ENCODE results near the gene OLFM3.

The OLFM3 gene

DNA sequence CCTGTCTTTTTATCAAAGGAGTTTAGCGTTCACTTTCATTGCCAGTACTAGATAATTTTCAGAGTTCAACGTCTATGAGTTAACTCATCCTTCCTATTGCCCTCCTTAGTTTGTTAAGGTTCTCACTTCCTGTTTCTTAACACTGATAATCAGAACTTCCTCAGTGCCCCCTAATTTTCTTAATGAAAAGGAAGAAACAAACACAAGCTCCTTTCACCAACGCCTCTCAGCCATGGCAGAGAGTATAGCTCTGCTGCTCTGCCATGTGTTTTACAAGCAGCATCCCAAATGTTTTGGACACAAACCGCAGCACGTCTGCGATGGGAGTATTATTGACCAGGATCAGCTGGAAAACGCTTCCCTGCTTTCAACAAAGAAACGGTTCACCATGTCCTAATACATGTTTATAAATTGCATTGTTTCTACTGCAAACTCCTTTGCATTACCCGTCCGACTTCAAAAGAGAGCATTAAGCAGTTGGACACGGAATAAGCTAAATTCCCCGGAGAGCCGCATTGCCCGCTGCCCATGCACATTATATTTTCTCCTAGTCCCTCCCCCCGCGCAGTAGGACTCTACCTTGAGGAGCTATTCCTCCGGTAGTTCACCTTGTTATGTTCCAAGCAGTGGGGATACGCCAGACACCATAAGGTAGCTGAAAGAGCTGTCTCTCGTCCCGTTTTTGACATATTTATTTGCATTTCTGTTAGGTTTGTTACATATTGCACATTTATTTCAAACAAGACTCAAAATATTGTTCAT, 561 bp downstream of the OLFM3 start:
- DNase-seq (ENCODE audit: low read depth), result no peak
- TF ChIP-seq, protein P1, sequence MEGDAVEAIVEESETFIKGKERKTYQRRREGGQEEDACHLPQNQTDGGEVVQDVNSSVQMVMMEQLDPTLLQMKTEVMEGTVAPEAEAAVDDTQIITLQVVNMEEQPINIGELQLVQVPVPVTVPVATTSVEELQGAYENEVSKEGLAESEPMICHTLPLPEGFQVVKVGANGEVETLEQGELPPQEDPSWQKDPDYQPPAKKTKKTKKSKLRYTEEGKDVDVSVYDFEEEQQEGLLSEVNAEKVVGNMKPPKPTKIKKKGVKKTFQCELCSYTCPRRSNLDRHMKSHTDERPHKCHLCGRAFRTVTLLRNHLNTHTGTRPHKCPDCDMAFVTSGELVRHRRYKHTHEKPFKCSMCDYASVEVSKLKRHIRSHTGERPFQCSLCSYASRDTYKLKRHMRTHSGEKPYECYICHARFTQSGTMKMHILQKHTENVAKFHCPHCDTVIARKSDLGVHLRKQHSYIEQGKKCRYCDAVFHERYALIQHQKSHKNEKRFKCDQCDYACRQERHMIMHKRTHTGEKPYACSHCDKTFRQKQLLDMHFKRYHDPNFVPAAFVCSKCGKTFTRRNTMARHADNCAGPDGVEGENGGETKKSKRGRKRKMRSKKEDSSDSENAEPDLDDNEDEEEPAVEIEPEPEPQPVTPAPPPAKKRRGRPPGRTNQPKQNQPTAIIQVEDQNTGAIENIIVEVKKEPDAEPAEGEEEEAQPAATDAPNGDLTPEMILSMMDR (IDR thresholded peaks at IDR 0.05; ENCODE audit: low read depth, low read length), result no peak
- TF ChIP-seq POLR2A (IDR thresholded peaks at IDR 0.05; ENCODE audit: extremely low read depth, insufficient read length), result no peak
- no peak for TF ChIP-seq MYC (IDR thresholded peaks at IDR 0.05; ENCODE audit: low read depth, low read length)
- TF ChIP-seq, protein P2, sequence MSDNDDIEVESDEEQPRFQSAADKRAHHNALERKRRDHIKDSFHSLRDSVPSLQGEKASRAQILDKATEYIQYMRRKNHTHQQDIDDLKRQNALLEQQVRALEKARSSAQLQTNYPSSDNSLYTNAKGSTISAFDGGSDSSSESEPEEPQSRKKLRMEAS (IDR thresholded peaks at IDR 0.05; ENCODE audit: low read depth, low read length), result no peak

DNA sequence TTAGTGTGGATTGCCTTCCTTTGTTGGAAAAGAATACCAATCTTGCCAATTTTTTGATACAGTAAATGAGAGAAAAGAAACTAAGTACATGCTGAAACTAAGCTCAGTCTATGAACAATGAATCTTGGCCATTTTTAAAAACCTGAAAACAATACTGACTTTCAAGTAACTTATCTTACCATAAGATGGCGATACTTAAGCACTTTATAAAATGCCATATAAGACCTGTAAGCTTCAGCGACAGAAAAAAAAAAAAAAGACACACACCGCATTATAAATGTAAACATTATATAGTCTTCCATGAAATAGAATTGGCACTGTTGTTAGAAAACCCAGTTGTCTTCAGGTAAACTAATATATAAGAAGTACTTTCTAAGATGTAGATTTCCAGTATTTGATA, 3.0 kb downstream of the OLFM3 start:
- H3K4me3 ChIP-seq (ENCODE audit: low read depth, low read length), result no peak overlapping the region
- TF ChIP-seq POLR2A (IDR thresholded peaks at IDR 0.05; ENCODE audit: extremely low read depth, insufficient read length) (no peak), MYC (IDR thresholded peaks at IDR 0.05; ENCODE audit: low read depth, low read length) (no peak)
- TF ChIP-seq, protein P1 (IDR thresholded peaks at IDR 0.05; ENCODE audit: low read depth, low read length), result no peak
- TF ChIP-seq, protein P2 (IDR thresholded peaks at IDR 0.05; ENCODE audit: low read depth, low read length), result no peak
- DNase-seq (ENCODE audit: low read depth), result no peak

More for the DNA sequence above, 561 bp downstream of the OLFM3 start:
- no peak overlapping the region for H3K4me3 ChIP-seq (ENCODE audit: low read depth, low read length)

DNA sequence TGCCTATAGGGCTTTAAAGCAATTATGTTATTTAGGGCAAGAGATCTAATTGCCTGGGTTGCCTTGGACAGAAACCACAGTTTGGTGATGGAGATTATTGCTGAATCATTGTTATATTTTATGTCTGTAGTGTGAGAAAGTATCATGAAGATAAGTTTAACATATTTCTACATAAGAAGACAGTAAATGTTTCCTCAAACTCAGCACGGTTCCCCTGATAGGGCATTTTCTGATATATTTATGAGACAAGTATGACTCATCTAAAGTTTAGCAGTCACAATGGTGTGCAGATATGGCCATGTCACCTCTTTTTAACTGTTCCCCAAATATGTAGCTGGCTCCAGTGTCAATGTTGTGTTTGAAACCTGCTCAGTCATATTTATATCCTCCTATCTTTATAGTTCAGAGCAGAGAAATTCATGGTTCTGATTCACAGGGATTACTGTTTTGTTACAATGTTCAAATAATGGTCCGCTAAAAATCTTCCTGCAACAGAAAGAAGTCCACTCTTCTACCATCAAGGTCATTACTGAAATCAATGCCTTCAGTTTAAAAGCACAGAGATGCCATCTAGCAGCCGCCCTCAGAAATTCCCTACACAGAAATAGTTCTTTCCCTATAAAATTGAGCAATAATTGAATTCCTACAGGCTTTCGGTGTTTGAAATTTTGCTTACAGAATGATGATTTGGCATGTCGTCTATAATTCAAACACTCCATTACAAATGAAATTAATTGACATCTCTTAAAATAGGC, 3.7 kb downstream of the OLFM3 start:
- H3K4me3 ChIP-seq (ENCODE audit: low read depth, low read length), result no peak overlapping the region
- DNase-seq (ENCODE audit: low read depth), result no peak
- TF ChIP-seq POLR2A (IDR thresholded peaks at IDR 0.05; ENCODE audit: extremely low read depth, insufficient read length) (no peak), MYC (IDR thresholded peaks at IDR 0.05; ENCODE audit: low read depth, low read length) (no peak)
- TF ChIP-seq, protein P1 (IDR thresholded peaks at IDR 0.05; ENCODE audit: low read depth, low read length), result no peak
- TF ChIP-seq, protein P2 (IDR thresholded peaks at IDR 0.05; ENCODE audit: low read depth, low read length), result no peak

DNA sequence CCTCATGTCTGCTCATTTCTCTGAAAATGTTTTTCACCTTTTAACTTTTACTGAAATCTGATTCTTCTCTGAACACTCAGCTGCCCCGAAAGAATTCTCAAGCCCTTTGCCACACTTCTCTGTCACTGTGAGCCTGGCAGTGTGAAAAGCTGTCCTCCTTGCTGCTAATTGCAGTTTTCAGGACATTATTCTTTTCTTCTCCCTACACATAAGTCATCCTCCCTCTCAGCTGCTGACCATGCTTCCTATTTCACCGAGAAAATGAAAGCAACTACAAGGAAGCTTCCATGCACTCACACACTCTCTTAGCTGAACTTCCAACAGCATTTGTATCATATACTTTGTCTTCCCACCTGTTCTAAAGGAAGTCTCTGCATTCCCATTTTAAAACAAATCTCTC, 15.8 kb downstream of the OLFM3 start:
- no peak for DNase-seq (ENCODE audit: low read depth)
- no peak for TF ChIP-seq MYC (IDR thresholded peaks at IDR 0.05; ENCODE audit: low read depth, low read length)
- H3K4me3 ChIP-seq (ENCODE audit: low read depth, low read length), result no peak overlapping the region

DNA sequence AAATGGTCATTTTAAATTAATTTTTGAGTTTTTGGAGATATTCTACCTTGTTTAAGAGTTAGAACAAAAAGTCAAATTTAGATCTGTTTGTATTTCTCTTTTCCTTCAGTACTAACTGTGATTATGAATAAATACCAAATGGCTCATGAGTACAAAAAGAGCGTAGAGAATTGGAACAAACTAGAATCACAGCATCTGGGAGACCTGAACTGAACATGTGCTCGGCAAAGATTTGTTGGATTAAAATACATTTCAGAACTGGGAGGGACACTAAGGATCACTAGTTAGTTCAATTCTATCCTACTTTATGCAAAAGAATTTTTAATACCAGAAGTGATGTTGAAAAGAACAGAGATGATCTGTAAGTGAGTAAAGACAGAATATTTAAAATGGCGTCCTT, 19.5 kb downstream of the OLFM3 start:
- no peak for DNase-seq (ENCODE audit: low read depth)
- no peak overlapping the region for H3K4me3 ChIP-seq (ENCODE audit: low read depth, low read length)
- TF ChIP-seq MYC (IDR thresholded peaks at IDR 0.05; ENCODE audit: low read depth, low read length) (no peak), POLR2A (IDR thresholded peaks at IDR 0.05; ENCODE audit: extremely low read depth, insufficient read length) (no peak)
- TF ChIP-seq, protein P2 (IDR thresholded peaks at IDR 0.05; ENCODE audit: low read depth, low read length), result no peak
- TF ChIP-seq, protein P1 (IDR thresholded peaks at IDR 0.05; ENCODE audit: low read depth, low read length), result no peak

DNA sequence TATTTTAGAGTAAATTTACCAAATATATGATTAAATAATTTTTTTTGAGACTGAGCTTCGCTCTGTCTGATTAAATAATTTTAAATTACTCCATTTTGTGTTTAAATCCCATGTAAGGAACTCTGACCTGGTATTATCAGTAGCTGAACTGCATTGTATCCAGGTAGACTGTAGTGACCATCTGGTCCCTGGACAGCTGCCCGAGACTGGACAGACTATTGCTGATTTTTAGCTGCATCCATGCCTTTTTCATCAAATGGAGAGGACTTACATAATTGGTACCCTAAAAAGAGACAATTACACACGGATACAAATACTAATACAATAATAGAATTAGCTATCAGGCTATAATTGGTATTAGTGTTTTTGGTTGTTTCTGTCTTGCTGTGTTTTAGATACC, 20.6 kb downstream of the OLFM3 start:
- TF ChIP-seq, protein P2 (IDR thresholded peaks at IDR 0.05; ENCODE audit: low read depth, low read length), result no peak
- no peak overlapping the region for H3K4me3 ChIP-seq (ENCODE audit: low read depth, low read length)
- DNase-seq (ENCODE audit: low read depth), result no peak
